Tibial nerve (tissue), 4 donors: ENCODE measurements around the gene TSPAN5. TPM values are rescaled to one million over a fixed set of nuclear protein-coding genes. Genes with fewer than 3 reads are reported as not detected.

Source experiments
- DNase-seq, 2 donors: peaks; one replicate each; pipeline ENCODE4 v3.0.0-alpha.2; 2019; ENCODE audit warnings: low spot score in 2 of 2
- H3K27ac ChIP-seq, 4 donors: fragments of 200-600 bp; sonication (generic) in 3 of 4; one replicate each; pipeline ENCODE4 v1.5.1; 2017 to 2019; ENCODE audit warnings: mild to moderate bottlenecking in 1 of 4
- H3K27me3 ChIP-seq, 2 donors: fragments of 200-600 bp; sonication (generic) in 1 of 2; one replicate each; pipeline versions ENCODE4 v1.5.1 to v1.6.0; 2017 to 2019
- H3K36me3 ChIP-seq, 3 donors: fragments of 200-600 bp; sonication (generic); one replicate each; pipeline ENCODE4 v1.5.1; 2018 to 2019
- H3K4me1 ChIP-seq, 4 donors: fragments of 200-600 bp; sonication (generic) in 3 of 4; one replicate each; pipeline ENCODE4 v1.5.1; 2017 to 2019
- H3K4me3 ChIP-seq, 4 donors: fragments of 200-600 bp; sonication (generic) in 3 of 4; one replicate each; pipeline ENCODE4 v1.5.1; 2017 to 2019; ENCODE audit warnings: mild to moderate bottlenecking in 1 of 4, moderate library complexity in 1 of 4
- H3K9me3 ChIP-seq, 4 donors: fragments of 200-600 bp; sonication (generic) in 3 of 4; one replicate each; pipeline ENCODE4 v1.5.1; 2017 to 2019
- CTCF ChIP-seq, 5 experiments: fragments of 200-600 bp in 3 of 5; fragments of 450-650 bp in 2 of 5; sonication (generic) in 3 of 5; IDR thresholded peaks; one replicate each; pipeline ENCODE4 v1.5.1; 2016 to 2019; ENCODE audit warnings: antibody characterized with exemption in 5 of 5, mild to moderate bottlenecking in 3 of 5, moderate library complexity in 2 of 5
- EP300 ChIP-seq, 2 donors: sonication (generic); formaldehyde crosslinking; IDR thresholded peaks; one replicate each; pipeline ENCODE4 v1.6.1; 2017; ENCODE audit warnings: antibody characterized with exemption in 2 of 2, mild to moderate bottlenecking in 1 of 2
- POLR2A ChIP-seq, 2 donors: fragments of 450-650 bp; IDR thresholded peaks; one replicate each; pipeline ENCODE4 v1.6.1; 2017; ENCODE audit warnings: antibody characterized with exemption in 2 of 2, mild to moderate bottlenecking in 2 of 2, moderate library complexity in 2 of 2
- WGBS, 2 donors: methylation state at CpG; one replicate each; pipeline ENCODE4 v1.1.5; 2018; 5-methylcytosine and 5-hydroxymethylcytosine counted together
- total RNA-seq, 4 donors: library from RNA; depleted of rRNA; stranded (reverse); fragments of >200 nt; gene quantifications; one replicate each; pipeline ENCODE4 v1.1.0, GENCODE V29; 2016

TSPAN5 gene
- total RNA-seq, 4 donors from 2014 or later: 15.3 to 30.8 (median 25.6) TPM

- no peak for DNase-seq
- TF ChIP-seq EP300 (IDR thresholded peaks at IDR 0.05) (no peak), POLR2A (IDR thresholded peaks at IDR 0.05) (no peak)
- Histone ChIP-seq H3K36me3 (no peaks in the 10 kb centered on the region), H3K27me3 (no peaks in the 10 kb centered on the region), H3K27ac (no peak overlapping the region), H3K4me3 (no peak overlapping the region), H3K4me1 (no peaks in the 10 kb centered on the region), H3K9me3 (no peaks in the 10 kb centered on the region)
These were observed 22.4 kb upstream of the TSPAN5 start for GRCh38 chr4:98680806-98681205.

- Histone ChIP-seq H3K9me3 (no peaks in the 10 kb centered on the region), H3K36me3 (no peaks in the 10 kb centered on the region), H3K4me3 (no peak overlapping the region), H3K27ac (no peak overlapping the region), H3K4me1 (no peaks in the 10 kb centered on the region), H3K27me3 (no peaks in the 10 kb centered on the region)
- WGBS, 2 donors: 27 to 34% methylated on average over 4 of the region's 4 CpGs
- TF ChIP-seq EP300 (IDR thresholded peaks at IDR 0.05) (no peak), POLR2A (IDR thresholded peaks at IDR 0.05) (no peak)
- no peak for DNase-seq
These were observed 21.3 kb upstream of the TSPAN5 start for GRCh38 chr4:98679738-98680137.

- no peaks in the 10 kb centered on the region for H3K27me3 ChIP-seq
- H3K9me3 ChIP-seq: no peaks in the 10 kb centered on the region
- WGBS, 2 donors: 89 to 97% methylated on average over 3 of the region's 3 CpGs
- H3K4me3 ChIP-seq: no peak overlapping the region
- H3K4me1 ChIP-seq: no peaks in the 10 kb centered on the region
- TF ChIP-seq CTCF (IDR thresholded peaks at IDR 0.05): no peak
- TF ChIP-seq POLR2A (IDR thresholded peaks at IDR 0.05): no peak
- TF ChIP-seq EP300 (IDR thresholded peaks at IDR 0.05): no peak
- no peak overlapping the region for H3K27ac ChIP-seq
- DNase-seq: no peak
- H3K36me3 ChIP-seq: no peaks in the 10 kb centered on the region
These were observed 19.4 kb upstream of the TSPAN5 start for GRCh38 chr4:98677799-98678198.

- no peaks in the 10 kb centered on the region for H3K4me1 ChIP-seq
- no peaks in the 10 kb centered on the region for H3K36me3 ChIP-seq
- no peaks in the 10 kb centered on the region for H3K27me3 ChIP-seq
- no peak overlapping the region for H3K27ac ChIP-seq
- no peak overlapping the region for H3K4me3 ChIP-seq
- H3K9me3 ChIP-seq: no peaks in the 10 kb centered on the region
- 87 to 90% methylated on average over 4 of the region's 4 CpGs for WGBS, 2 donors
- TF ChIP-seq EP300 (IDR thresholded peaks at IDR 0.05): no peak
- no peak for TF ChIP-seq POLR2A (IDR thresholded peaks at IDR 0.05)
- TF ChIP-seq CTCF (IDR thresholded peaks at IDR 0.05): no peak
- DNase-seq: no peak
These were observed 16.2 kb upstream of the TSPAN5 start for GRCh38 chr4:98674404-98675173.

DNA sequence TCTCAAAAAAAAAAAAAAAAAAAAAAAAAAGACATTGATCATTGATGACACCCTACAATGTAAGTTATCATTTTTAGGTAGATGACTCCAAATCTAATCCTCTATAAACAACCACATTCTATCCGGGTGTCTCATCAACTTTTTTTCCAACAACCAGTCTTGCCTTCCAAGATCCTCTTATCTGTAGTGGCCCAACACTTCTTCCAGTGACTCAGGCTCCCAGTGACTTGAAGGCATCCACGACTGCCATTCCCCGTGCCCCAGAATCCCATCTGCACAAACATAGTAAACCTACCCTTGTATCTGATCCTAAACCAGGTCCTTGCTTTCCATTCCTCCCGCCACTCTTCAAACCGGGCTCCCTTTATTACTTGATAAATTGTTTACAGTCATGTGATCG, 15.6 kb upstream of the TSPAN5 start:
- Histone ChIP-seq H3K27me3 (no peaks in the 10 kb centered on the region), H3K9me3 (no peaks in the 10 kb centered on the region), H3K4me3 (no peak overlapping the region), H3K27ac (no peak overlapping the region), H3K4me1 (no peaks in the 10 kb centered on the region), H3K36me3 (no peaks in the 10 kb centered on the region)
- 89 to 92% methylated on average over 6 of the region's 6 CpGs for WGBS, 2 donors
- DNase-seq: no peak
- TF ChIP-seq EP300 (IDR thresholded peaks at IDR 0.05) (no peak), POLR2A (IDR thresholded peaks at IDR 0.05) (no peak), CTCF (IDR thresholded peaks at IDR 0.05) (no peak)

DNA sequence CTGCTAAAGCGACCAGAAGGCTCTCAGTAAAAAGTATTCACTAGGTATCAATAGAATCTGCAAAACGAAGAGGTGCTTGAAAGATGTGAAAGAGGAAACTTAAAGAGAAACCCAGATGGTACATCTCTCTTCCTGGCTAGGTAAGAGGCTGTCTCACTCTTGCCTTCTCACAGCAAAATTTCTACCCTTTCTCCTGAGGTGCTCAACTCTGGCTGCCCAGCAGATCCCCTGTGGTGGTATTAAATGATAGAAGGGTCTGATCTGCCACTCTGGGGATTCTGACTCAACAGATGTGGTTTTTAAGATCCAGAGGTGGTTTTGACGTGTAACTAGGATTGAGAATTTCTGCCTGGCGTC, 14.9 kb upstream of the TSPAN5 start:
- WGBS, 2 donors: 74 to 82% methylated on average over 4 of the region's 4 CpGs
- TF ChIP-seq CTCF (IDR thresholded peaks at IDR 0.05) (no peak), POLR2A (IDR thresholded peaks at IDR 0.05) (no peak), EP300 (IDR thresholded peaks at IDR 0.05) (no peak)
- H3K27me3 ChIP-seq: no peaks in the 10 kb centered on the region
- no peak overlapping the region for H3K27ac ChIP-seq
- H3K4me1 ChIP-seq: no peaks in the 10 kb centered on the region
- no peaks in the 10 kb centered on the region for H3K36me3 ChIP-seq
- no peak overlapping the region for H3K4me3 ChIP-seq
- no peaks in the 10 kb centered on the region for H3K9me3 ChIP-seq
- DNase-seq: no peak
